ENCODE measurements around the gene TMEM163. TPM values are rescaled to one million over a fixed set of nuclear protein-coding genes. Genes with fewer than 3 reads are reported as not detected.

The TMEM163 gene
- total RNA-seq, 1 donor, result not detected

DNA sequence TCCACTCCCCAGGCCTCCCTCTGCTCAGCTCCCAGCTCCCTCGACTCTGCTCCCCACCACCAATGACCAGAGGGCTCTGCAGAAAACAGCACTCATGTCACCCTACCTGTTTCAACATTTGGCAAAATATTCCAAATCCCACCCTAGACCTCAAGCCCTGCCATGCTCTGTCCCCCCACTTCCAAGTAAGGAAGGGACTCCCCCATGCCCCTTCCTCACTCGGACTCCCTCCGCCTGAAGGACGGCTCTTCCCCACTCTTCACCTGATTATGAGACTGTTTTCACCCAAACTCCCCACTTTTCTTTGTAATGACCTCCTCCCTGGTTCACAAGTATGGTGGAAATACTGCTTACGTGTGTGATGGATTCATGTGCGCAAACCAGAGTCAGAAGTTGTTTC, 256.5 kb downstream of the TMEM163 start:
- H3K4me2 ChIP-seq (ENCODE audit: insufficient read depth, low read length), result no peak overlapping the region
- TF ChIP-seq, protein P1, sequence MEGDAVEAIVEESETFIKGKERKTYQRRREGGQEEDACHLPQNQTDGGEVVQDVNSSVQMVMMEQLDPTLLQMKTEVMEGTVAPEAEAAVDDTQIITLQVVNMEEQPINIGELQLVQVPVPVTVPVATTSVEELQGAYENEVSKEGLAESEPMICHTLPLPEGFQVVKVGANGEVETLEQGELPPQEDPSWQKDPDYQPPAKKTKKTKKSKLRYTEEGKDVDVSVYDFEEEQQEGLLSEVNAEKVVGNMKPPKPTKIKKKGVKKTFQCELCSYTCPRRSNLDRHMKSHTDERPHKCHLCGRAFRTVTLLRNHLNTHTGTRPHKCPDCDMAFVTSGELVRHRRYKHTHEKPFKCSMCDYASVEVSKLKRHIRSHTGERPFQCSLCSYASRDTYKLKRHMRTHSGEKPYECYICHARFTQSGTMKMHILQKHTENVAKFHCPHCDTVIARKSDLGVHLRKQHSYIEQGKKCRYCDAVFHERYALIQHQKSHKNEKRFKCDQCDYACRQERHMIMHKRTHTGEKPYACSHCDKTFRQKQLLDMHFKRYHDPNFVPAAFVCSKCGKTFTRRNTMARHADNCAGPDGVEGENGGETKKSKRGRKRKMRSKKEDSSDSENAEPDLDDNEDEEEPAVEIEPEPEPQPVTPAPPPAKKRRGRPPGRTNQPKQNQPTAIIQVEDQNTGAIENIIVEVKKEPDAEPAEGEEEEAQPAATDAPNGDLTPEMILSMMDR (IDR thresholded peaks at IDR 0.05; ENCODE audit: extremely low read depth, low read depth, low read length), result no peak
- no peaks in the 10 kb centered on the region for H4K20me1 ChIP-seq (ENCODE audit: insufficient read depth, low read length)
- H3K79me2 ChIP-seq (ENCODE audit: insufficient read depth, low read length), result no peaks in the 10 kb centered on the region
- H3K4me1 ChIP-seq (ENCODE audit: insufficient read depth, low read length), result no peaks in the 10 kb centered on the region
- no peak overlapping the region for H3K27ac ChIP-seq (ENCODE audit: low read depth, low read length)
- DNase-seq (ENCODE audit: insufficient read length, low spot score, missing footprints), result no peak
- no peak overlapping the region for H3K4me3 ChIP-seq (ENCODE audit: insufficient read depth, low read length)
- peaks cover 8% of the 10 kb centered on the region for H3K27me3 ChIP-seq (ENCODE audit: insufficient read depth, low read length)
- H3K9me3 ChIP-seq (ENCODE audit: low read depth, low read length), result no peaks in the 10 kb centered on the region
- no peaks in the 10 kb centered on the region for H3K36me3 ChIP-seq (ENCODE audit: insufficient read depth, low read length)
- no peak overlapping the region for H2AFZ ChIP-seq (ENCODE audit: low read length)

DNA sequence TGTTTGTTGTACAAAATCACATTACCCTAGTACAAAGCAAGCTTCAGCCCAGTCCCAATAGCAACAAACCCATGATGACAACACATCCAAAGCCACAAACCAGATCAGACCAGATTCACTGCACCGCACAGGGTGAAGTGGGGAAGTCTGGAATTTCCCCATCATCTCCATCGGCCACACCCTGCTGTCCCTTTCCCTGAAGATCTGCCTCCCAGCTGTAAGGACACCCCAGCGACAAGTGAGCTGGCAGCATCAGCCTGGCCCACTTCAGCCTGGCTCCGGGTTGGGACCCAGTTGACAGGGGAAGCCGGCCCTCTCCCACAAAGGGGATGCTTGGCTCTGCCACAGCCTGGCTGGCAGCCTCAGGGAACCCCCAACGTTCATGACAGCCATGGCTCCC, 257.3 kb downstream of the TMEM163 start:
- TF ChIP-seq, protein P1 (IDR thresholded peaks at IDR 0.05; ENCODE audit: extremely low read depth, low read depth, low read length), result no peak
- Histone ChIP-seq H3K27me3 (ENCODE audit: insufficient read depth, low read length) (peaks cover 8% of the 10 kb centered on the region), H3K4me3 (ENCODE audit: insufficient read depth, low read length) (no peak overlapping the region), H3K27ac (ENCODE audit: low read depth, low read length) (no peak overlapping the region), H3K4me1 (ENCODE audit: insufficient read depth, low read length) (no peaks in the 10 kb centered on the region), H3K9me3 (ENCODE audit: low read depth, low read length) (no peaks in the 10 kb centered on the region), H2AFZ (ENCODE audit: low read length) (peak overlapping the region; percentile 10), H3K79me2 (ENCODE audit: insufficient read depth, low read length) (no peaks in the 10 kb centered on the region), H4K20me1 (ENCODE audit: insufficient read depth, low read length) (no peaks in the 10 kb centered on the region), H3K4me2 (ENCODE audit: insufficient read depth, low read length) (no peak overlapping the region), H3K36me3 (ENCODE audit: insufficient read depth, low read length) (no peaks in the 10 kb centered on the region)
- no peak for DNase-seq (ENCODE audit: insufficient read length, low spot score, missing footprints)

DNA sequence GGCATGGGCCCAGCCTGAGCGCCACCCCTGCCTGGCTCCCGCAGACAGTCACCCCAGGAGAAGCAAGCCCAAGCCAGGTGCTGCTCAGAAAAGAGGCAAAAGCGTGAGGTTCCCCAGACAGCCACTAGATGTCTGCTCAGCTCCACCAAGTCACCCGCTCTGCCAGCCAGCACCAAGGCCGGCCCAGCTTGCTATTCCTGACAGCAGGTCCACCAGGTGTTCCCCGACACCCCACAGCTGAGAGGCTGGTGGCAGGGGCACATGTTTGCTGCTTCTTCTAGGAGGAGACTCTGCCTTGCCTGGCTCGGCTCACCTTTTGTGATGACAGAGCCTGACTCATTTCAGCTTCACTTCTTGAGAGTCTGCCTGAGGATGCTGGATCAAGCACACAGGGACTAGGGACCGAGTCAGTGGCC, 258.2 kb downstream of the TMEM163 start:
- Histone ChIP-seq H3K27ac (ENCODE audit: low read depth, low read length) (no peak overlapping the region), H3K4me2 (ENCODE audit: insufficient read depth, low read length) (no peak overlapping the region), H4K20me1 (ENCODE audit: insufficient read depth, low read length) (no peaks in the 10 kb centered on the region), H3K36me3 (ENCODE audit: insufficient read depth, low read length) (no peaks in the 10 kb centered on the region), H3K4me1 (ENCODE audit: insufficient read depth, low read length) (no peaks in the 10 kb centered on the region), H3K4me3 (ENCODE audit: insufficient read depth, low read length) (no peak overlapping the region), H3K9me3 (ENCODE audit: low read depth, low read length) (no peaks in the 10 kb centered on the region), H2AFZ (ENCODE audit: low read length) (no peak overlapping the region), H3K79me2 (ENCODE audit: insufficient read depth, low read length) (no peaks in the 10 kb centered on the region), H3K27me3 (ENCODE audit: insufficient read depth, low read length) (peaks cover 8% of the 10 kb centered on the region)
- peak; percentile 96 for DNase-seq (ENCODE audit: insufficient read length, low spot score, missing footprints)
- TF ChIP-seq, protein P1 (IDR thresholded peaks at IDR 0.05; ENCODE audit: extremely low read depth, low read depth, low read length), result peak; percentile 66

DNA sequence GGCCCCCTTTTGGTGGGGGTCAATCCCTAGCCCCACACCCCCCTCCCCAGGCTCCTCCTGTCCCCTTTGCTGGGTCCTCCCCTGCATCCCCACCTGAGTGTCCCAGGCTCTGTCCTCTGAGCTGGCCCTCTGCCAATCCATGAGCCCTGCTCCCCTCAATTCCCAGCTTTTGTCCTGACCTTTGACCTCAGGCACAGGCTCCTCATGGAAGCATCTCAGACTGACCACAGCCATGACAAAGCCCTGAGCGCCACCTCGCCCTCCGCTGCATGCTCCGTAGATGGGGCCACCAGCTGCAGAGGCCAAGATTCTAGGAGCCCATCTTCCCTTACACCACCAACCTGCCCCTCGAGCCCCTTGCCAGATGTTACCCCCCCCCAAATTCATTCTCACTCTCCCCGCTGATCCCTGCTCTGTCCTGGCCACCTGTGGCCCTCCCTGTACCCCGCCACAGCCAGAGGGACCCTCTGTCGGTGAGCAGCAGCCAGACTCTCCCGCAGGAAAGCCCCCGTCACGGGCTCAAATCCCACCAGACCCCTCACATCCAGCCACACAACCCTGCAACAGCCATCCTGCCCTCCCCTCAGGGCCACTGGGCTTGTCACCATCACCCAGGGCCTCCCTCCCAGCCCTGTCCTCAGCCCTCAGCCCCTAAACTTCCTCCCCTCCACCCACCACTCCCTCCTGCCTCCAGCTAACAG, 258.9 kb downstream of the TMEM163 start:
- H3K4me2 ChIP-seq (ENCODE audit: insufficient read depth, low read length), result no peak overlapping the region
- H3K4me3 ChIP-seq (ENCODE audit: insufficient read depth, low read length), result no peak overlapping the region
- H3K36me3 ChIP-seq (ENCODE audit: insufficient read depth, low read length), result no peaks in the 10 kb centered on the region
- H3K9me3 ChIP-seq (ENCODE audit: low read depth, low read length), result no peaks in the 10 kb centered on the region
- no peaks in the 10 kb centered on the region for H4K20me1 ChIP-seq (ENCODE audit: insufficient read depth, low read length)
- peaks cover 8% of the 10 kb centered on the region for H3K27me3 ChIP-seq (ENCODE audit: insufficient read depth, low read length)
- no peak overlapping the region for H3K27ac ChIP-seq (ENCODE audit: low read depth, low read length)
- no peaks in the 10 kb centered on the region for H3K79me2 ChIP-seq (ENCODE audit: insufficient read depth, low read length)
- H2AFZ ChIP-seq (ENCODE audit: low read length), result no peak overlapping the region
- TF ChIP-seq, protein P1 (IDR thresholded peaks at IDR 0.05; ENCODE audit: extremely low read depth, low read depth, low read length), result no peak
- no peaks in the 10 kb centered on the region for H3K4me1 ChIP-seq (ENCODE audit: insufficient read depth, low read length)
- no peak for DNase-seq (ENCODE audit: insufficient read length, low spot score, missing footprints)

Data from osteoblast (primary cell).